NCI-H345 treated with DMSO at 0.1 percent for 48 hours (cell line): ENCODE results near the gene RNASE1.
"Not testable (repeated sequence)": the region's sequence is repeated elsewhere in the genome, so short reads cannot be mapped to it uniquely, and the experiment has no call there.

Experiments used
- DNase-seq: peaks from one replicate; lab custom pipeline; 2025; ENCODE audit not compliant: unreplicated experiment; lab: John Stamatoyannopoulos, UW

Gene RNASE1

GRCh38 chr14:20802341-20803084 is at the start of gene RNASE1:
Gene RNASE1, minus strand, starts transcription at chr14:20802844. Its CDS starts 776 bp downstream, at chr14:20802068.
- no peak for DNase-seq

- no peak for DNase-seq
These were observed 46.4 kb upstream of the RNASE1 start for GRCh38 chr14:20848955-20849570.

- DNase-seq: no peak
These were observed 45.8 kb upstream of the RNASE1 start for GRCh38 chr14:20848316-20848954.

- no peak for DNase-seq
These were observed 43.9 kb upstream of the RNASE1 start for GRCh38 chr14:20846560-20846959.

GRCh38 chr14:20841096-20841495 is 38.5 kb upstream of the RNASE1 start:
- no peak for DNase-seq

GRCh38 chr14:20837831-20838230 is 35.2 kb upstream of the RNASE1 start:
- DNase-seq: no peak

- no peak for DNase-seq
These were observed 34.2 kb upstream of the RNASE1 start for GRCh38 chr14:20836668-20837338.

- no peak for DNase-seq
These were observed 32.3 kb upstream of the RNASE1 start for GRCh38 chr14:20834899-20835298.

GRCh38 chr14:20830831-20831230 is 28.2 kb upstream of the RNASE1 start:
- DNase-seq: no peak

- DNase-seq: not testable (repeated sequence)
These were observed 25.5 kb upstream of the RNASE1 start for GRCh38 chr14:20828024-20828694.

- no peak for DNase-seq
These were observed 24.7 kb upstream of the RNASE1 start for GRCh38 chr14:20827326-20827725.

GRCh38 chr14:20826666-20827065 is 24.0 kb upstream of the RNASE1 start:
- not testable (repeated sequence) for DNase-seq

- DNase-seq: no peak
These were observed 21.2 kb upstream of the RNASE1 start for GRCh38 chr14:20823859-20824258.

- DNase-seq: not testable (repeated sequence)
These were observed 19.0 kb upstream of the RNASE1 start for GRCh38 chr14:20821521-20822108.

GRCh38 chr14:20820063-20820904 is 17.6 kb upstream of the RNASE1 start:
- no peak for DNase-seq

- DNase-seq: no peak
These were observed 16.2 kb upstream of the RNASE1 start for GRCh38 chr14:20818861-20819260.

GRCh38 chr14:20815946-20816345 is 13.3 kb upstream of the RNASE1 start:
- DNase-seq: not testable (repeated sequence)

- no peak for DNase-seq
These were observed 9.6 kb upstream of the RNASE1 start for GRCh38 chr14:20811986-20812975.

- DNase-seq: no peak
These were observed 7.3 kb upstream of the RNASE1 start for GRCh38 chr14:20809917-20810316.
